G401 (cell line): ENCODE data around the gene DUSP28. TPM values are rescaled to one million over a fixed set of nuclear protein-coding genes. Genes with fewer than 3 reads are reported as not detected.
"Not testable (repeated sequence)": the region's sequence is repeated elsewhere in the genome, so short reads cannot be mapped to it uniquely, and the experiment has no call there.

ENCODE experiments used
- DNase-seq: peaks from one replicate; pipeline ENCODE4 v3.0.0-alpha.2; 2015; ENCODE audit warnings: low spot score
- in situ Hi-C: cut with HindIII; loops from 2 replicates; pipeline ENCODE4 v1.10.0; 2016; ENCODE audit warnings: low sequenced_read_pairs, mixed read lengths
- total RNA-seq: library from RNA; depleted of rRNA; stranded (reverse); fragments of >200 nt; shearing (Covaris generic); gene quantifications from 2 replicates; pipeline ENCODE4 v1.2.3, GENCODE V29; 2014

DUSP28 gene
- total RNA-seq, 1 experiment from 2014 or later = 4.9 TPM

DNA sequence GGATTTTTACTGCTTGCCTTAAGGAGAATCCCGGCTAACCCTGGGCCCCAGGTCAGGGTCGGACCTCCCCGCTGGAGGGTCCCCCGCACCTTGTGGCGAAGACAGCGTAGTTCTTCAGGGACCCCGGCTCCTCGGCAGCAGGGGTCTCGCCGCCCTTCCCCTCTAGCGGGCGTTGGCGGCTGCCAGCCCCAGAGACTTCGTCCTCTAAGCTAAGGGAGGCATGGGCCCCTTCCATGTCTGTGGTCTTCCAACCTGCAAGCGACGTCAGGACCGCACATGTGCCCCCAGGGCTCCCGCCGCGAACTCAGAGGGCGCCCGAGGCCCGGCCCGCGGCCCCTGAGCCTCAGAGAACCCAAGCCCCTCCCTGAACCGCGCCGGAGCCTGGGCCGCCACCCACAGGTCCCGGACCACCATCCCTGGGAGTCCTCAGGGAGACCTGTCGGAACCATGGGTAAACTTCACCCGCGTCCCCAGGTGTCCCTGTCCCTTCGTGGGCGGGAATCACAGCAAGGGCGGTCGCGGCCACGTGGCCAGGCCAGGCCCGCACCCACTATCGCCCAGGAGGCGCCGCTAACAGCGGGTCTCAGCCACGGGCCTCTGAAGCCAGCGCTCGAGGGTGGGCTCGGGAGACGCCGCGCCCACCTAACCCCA lies 2.9 kb upstream of the DUSP28 start:
- no peak for DNase-seq
- in situ Hi-C loops = no loop called here

DNA sequence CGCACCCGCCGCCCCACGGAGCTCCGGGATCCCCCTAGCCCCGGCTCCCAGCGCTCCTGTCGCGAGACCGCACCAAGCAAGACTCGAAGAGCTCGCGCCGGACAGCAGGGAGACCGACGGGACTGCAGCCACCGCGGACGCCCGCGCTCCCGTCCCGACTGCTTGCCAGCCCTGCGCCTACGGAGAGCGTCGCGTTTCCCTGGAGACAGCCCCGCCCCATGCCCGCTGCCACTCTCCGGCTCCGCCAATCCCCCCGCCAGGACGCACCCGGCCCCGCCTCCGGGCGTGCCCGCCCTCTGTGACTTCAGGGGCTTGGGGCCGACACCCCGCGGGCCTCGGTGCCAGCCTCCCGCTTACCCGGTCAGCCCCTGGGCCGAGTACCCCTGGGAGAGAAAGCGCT lies 2.3 kb upstream of the DUSP28 start, which contains the start of gene ANKMY1:
Gene ANKMY1, minus strand, starts transcription at position 181 of the 400 bp plus-strand sequence. CDS start 653 bp downstream, outside the sequence.
- no peak for DNase-seq
- in situ Hi-C loops = no loop called here

DNA sequence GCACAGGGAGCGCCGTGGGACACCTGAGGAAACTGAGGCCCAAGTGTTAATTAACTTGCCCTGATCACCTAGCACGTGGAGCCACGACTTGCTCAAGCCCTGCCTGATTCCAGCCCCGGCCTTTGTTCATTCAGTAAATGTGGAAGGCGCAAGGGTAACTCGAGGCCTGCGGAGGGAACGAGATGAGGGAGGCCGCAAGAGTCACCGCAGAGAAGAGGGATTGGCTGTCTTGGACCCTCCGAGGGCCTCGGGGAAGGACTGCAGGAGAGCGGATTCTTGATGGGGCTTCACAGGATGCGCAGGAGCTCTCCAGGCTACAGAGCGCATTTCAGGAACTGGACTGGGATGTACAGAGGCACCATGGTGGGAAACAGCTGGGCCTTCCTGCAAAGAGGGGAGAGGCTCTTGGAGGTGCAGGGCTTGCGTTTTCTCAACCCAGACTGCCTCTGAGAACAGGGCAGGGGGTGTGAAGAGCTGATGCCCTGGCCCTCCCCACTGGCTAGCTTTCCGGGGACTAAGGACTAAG lies 1.9 kb upstream of the DUSP28 start:
- DNase-seq = no peak
- in situ Hi-C loops = no loop called here

- in situ Hi-C loops = no loop called here
- no peak for DNase-seq
Observed at GRCh38 chr2:240559286-240559685, 871 bp upstream of the DUSP28 start.

GRCh38 chr2:240560480-240561324 lies 545 bp downstream of the DUSP28 start:
- in situ Hi-C loops = no loop called here
- DNase-seq = peak; percentile 99

GRCh38 chr2:240561325-240561971 lies 1.3 kb downstream of the DUSP28 start:
- in situ Hi-C loops = no loop called here
- no peak for DNase-seq

GRCh38 chr2:240563231-240563630 lies 3.1 kb downstream of the DUSP28 start:
- in situ Hi-C loops, DNase-seq: not testable (repeated sequence)

DNA sequence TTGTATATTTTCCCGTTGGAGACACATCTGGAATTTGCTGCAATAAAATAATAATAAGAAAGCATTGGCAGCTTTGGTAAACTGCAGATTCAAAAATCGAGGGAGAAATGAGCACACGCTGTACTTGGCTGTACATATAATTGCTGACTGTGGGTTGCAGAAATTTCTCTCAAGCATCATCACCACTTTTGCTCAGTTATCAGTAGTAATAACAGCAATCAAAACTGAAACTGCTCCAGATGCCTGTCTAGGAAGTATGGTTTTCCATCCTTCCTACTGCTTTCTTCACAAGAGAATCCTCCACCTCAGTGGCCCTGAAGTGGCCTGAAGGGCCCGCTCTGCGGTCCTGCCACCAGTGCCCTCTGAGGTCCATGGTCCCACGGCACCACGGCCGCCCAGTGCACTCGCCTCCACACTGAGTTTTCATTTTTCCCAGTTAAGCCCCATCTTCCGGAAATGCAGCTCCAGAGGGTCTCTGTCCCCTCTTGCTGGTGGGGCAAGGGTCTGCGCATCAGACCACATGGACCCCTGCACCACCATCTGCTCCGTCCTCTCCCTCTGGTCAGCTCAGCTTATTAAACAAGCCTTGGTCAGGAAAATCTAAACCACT lies 3.9 kb downstream of the DUSP28 start:
- no peak for DNase-seq
- in situ Hi-C loops = no loop called here

DNA sequence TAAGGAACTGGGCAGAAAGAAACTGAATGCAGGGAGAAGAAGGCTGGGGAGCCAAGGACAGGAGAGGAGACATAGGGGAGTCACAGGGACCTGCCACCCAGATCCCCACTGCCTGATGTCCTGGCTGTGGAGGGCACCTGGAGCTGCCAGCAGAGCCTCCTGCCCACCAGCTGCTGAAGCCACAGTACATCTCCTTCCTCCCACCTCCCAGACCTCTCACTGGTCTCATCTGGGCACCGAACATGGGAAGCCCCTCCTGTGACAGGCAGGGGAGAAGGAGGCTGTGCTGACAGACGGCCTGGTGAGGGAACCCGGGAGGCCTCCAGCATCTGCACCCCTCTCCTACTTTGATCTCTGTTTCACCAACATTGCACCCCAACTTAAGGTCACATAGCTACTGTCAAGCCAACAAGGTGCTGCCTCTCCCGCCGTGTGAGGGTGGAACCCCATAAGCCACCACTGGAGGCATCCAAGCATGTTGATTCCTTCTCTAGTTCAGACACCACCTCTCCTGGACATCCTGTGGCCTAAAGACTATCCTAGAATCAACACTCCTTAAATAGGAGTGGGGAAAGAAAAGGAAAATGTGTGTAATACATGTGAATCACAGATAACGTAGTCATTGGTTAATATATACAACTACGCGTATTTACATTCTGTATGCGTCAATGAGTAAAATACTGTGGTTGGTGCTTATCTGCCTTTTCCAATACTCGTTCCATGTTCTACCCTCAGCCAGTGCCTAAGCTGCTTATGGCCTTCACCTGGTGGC lies 4.6 kb downstream of the DUSP28 start:
- in situ Hi-C loops = no loop called here
- no peak for DNase-seq

- in situ Hi-C loops = no loop called here
- no peak for DNase-seq
Observed at GRCh38 chr2:240565333-240566202, 5.4 kb downstream of the DUSP28 start.

DNA sequence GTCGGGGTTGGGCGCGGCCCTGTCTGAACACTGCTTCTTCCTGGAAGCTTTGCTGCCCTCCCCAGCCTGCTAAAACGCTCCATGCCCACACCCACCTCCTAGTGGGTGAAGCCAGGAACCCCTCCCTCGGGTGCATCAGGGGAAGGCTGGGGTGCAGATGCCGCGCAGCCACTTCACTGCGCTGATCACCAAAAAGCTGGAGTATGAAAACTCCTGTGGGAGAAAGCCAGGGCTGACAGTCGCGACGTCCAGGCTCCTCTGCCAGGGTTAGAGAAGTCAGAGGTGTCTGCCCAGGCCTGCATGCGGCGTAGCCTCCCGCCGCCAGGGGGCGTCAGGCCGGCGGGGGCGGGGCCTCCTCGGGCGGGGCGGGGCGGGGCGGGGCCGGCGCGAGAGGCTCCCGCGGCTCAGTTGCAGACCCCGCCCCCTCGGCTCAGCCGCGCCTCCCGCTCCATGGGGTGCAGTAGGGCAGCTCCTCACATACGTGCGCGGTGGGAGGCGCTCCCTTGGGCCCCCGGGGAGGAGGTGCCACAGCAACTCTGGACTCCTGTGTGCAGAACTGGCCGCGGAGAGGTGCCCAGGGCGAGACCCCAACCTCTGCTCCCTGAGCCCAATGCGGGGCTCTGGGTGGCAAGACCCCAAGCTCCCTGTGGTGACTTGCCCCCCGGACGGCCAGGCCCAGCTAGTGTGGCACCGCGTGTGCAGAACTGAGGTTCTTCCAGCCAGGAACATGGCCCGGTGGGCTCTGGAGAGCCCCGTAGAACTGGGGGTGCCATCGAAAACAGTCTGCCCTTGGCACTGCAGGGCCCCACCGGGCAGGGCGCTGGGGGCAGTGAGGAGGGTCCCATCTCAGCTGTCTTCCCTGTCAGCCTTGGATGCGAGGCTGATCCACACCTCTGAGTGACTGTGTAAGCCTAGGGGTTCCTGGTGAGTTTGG lies 6.3 kb downstream of the DUSP28 start:
- DNase-seq = peak; percentile 72
- in situ Hi-C loops = no loop called here

GRCh38 chr2:240567137-240567871 lies 7.1 kb downstream of the DUSP28 start:
- in situ Hi-C loops = no loop called here
- DNase-seq = no peak

DNA sequence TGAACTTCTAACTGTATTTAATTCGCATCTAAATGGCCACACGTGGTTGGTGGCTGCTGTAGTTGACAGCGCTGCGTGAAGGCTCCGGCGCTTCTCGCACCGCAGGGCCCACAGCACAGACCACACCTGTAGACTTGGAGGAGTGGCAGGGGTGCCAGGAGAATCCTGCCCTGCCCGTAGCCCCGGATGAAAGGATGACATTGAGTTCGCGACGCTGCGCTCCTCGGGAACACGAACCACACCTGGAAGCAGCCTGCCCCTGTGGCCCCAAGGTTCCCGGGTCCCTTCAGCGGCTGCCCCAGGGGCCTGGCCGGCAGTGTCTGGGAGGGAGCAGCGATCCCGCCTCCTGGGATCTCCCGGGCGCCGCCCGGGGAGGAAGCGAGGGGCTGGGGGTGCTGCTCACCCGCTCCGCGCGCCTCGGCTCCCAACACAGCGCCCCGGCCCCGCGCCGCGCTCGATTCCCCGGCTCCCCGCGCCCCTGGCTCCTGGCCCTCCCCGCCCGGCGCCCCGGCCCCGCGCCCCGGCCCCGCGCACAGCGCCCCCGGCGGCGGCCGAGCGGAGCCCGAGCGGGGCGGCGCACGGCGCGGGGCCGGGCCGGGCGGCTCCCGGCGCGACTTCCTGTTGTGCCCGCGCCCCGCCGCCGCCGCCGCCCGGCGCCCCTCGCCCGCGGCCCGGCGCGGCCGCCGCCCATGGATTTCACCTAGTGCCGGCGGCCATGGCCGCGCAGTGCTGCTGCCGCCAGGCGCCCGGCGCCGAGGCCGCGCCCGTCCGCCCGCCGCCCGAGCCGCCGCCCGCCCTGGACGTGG lies 7.9 kb downstream of the DUSP28 start, which contains the start of gene RNPEPL1:
Gene RNPEPL1, plus strand, starts transcription at position 613 of the 806 bp plus-strand sequence. Its CDS starts 103 bp downstream, at position 716.
- in situ Hi-C loops = no loop called here
- peak; percentile 50 for DNase-seq

GRCh38 chr2:240568678-240569522 lies 8.7 kb downstream of the DUSP28 start:
- DNase-seq = peak; percentile 56
- in situ Hi-C loops = no loop called here
